ENCODE measurements around the gene GAS6.

The GAS6 gene

GRCh38 chr13:113862931-113863523 lies 849 bp downstream of the GAS6 start:
- Mint-ChIP-seq H3K27me3 (peaks cover 43% of the 10 kb centered on the region), H3K36me3 (peaks cover 37% of the 10 kb centered on the region), H3K27ac (peak overlapping the region; percentile 91), H3K4me3 (peak overlapping the region; percentile 91), H3K9me3 (peaks cover 14% of the 10 kb centered on the region), H3K4me1 (peaks cover 42% of the 10 kb centered on the region)
- ATAC-seq: peak; percentile 92

DNA sequence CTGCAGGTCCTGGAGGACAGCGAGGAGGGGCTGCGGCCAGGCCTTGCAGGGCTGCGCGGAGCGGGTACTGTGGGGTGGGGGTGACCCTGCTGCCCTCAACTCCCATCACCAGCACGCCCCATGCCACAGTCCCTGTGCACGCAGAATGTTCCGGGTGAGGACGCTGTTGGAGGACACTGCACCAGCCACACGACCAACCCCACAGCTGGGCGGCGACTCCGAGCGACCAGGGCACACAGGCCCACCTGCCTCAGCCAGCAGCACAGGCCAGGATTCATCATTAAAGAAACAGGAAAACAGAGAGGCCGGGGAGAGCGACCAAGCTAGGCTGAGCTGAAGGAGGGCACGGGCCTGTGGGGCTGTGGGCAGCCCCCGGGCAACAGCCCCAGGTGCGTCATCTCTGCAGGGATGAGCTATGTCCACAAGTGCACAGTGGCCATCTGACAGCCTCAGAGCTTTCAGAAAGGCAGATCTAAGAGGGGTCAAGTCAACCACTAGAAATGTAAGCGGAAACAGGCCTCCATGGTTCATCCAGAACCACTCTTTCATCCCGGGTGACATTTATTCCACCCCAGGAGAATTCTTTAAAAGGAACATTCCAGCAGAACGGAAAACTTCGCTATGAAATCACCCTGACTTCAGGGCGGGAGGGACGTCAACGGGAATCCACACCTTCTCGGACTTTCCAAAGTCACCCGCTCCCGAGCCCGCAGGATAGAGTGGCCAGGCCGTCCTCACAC lies 1.5 kb downstream of the GAS6 start:
- H3K27me3 Mint-ChIP-seq: peaks cover 39% of the 10 kb centered on the region
- peaks cover 42% of the 10 kb centered on the region for H3K4me1 Mint-ChIP-seq
- peak overlapping the region; percentile 91 for H3K27ac Mint-ChIP-seq
- no peak for ATAC-seq
- peak overlapping the region; percentile 91 for H3K4me3 Mint-ChIP-seq
- H3K9me3 Mint-ChIP-seq: peaks cover 11% of the 10 kb centered on the region
- peaks cover 37% of the 10 kb centered on the region for H3K36me3 Mint-ChIP-seq

DNA sequence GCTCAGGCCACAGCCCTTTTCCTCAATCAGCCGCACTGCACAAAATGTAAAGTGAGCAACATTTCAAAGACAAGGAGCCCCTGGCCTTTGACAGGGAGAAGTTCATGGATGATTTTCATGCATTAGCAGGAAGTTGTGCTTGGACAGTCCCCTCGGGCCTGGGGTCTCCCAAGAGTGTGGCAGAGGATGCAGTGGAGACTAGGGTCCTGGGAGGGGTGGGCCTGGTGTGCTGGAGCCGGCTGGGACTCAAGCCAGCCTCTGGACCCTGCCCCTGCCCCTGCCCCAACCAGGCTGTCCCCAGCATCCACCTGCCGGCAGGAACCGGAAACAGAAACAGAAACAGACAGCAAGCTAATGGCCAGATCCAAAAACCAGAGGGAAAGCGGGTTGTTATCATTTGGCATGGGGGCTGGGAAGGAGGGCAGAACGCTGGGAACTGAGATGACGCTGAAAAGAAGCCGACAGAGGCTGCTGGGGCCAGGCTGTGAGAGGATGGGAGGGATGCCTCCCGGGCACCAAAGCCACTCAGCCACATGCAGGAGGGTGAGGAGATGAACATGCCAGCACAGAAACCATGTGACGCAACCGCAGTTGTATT lies 2.3 kb downstream of the GAS6 start:
- ATAC-seq: no peak
- H3K27ac Mint-ChIP-seq: peak overlapping the region; percentile 91

GRCh38 chr13:113860665-113861432 lies 3.0 kb downstream of the GAS6 start:
- Mint-ChIP-seq H3K4me1 (peaks cover 42% of the 10 kb centered on the region), H3K9me3 (peaks cover 11% of the 10 kb centered on the region), H3K4me3 (peak overlapping the region; percentile 1), H3K27me3 (peaks cover 44% of the 10 kb centered on the region), H3K36me3 (peaks cover 37% of the 10 kb centered on the region), H3K27ac (peak overlapping the region; percentile 91)
- no peak for ATAC-seq

More for the DNA sequence above, 2.3 kb downstream of the GAS6 start:
- peaks cover 42% of the 10 kb centered on the region for H3K27me3 Mint-ChIP-seq
- peaks cover 42% of the 10 kb centered on the region for H3K4me1 Mint-ChIP-seq
- H3K9me3 Mint-ChIP-seq: peaks cover 11% of the 10 kb centered on the region
- H3K4me3 Mint-ChIP-seq: peak overlapping the region; percentile 56
- H3K36me3 Mint-ChIP-seq: peaks cover 37% of the 10 kb centered on the region

GRCh38 chr13:113860051-113860664 lies 3.7 kb downstream of the GAS6 start:
- peaks cover 42% of the 10 kb centered on the region for H3K4me1 Mint-ChIP-seq
- H3K4me3 Mint-ChIP-seq: peak overlapping the region; percentile 1
- H3K36me3 Mint-ChIP-seq: peaks cover 37% of the 10 kb centered on the region
- ATAC-seq: no peak
- peaks cover 38% of the 10 kb centered on the region for H3K27me3 Mint-ChIP-seq
- peak overlapping the region; percentile 13 for H3K27ac Mint-ChIP-seq
- peaks cover 11% of the 10 kb centered on the region for H3K9me3 Mint-ChIP-seq

DNA sequence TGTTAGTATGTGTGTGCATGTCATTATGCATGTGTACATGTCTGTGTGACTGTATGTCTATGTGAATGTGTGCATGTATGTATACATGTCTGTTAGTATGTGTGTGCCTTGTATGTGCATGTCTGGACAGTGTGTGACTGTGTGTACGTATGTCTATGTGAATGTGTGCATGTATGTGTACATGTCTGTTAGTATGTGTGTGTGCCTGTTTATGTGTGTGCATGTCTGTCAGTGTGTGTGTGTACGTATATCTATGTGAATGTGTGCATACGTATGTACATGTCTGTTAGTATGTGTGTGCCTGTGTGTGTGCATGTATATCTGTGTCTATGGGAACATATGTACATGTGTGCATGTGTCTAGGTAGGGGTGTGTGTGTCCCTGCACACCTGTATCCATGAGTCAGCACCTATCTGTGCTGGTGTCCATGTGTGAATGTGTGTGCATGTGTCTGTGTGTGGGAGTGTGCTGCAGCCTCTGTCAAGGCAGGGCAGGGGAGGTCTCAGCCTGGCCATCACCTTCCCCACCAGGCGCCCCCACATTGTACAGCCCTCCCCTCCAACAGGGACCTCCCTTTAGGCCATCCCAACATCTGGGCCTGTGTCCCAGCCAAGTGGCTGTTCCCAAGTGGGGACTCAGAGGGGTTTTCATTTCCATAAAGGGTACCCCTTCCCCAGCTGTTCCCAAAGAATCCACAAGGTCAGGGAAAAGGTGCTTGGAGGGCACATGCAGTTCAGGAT lies 4.4 kb downstream of the GAS6 start:
- peaks cover 11% of the 10 kb centered on the region for H3K9me3 Mint-ChIP-seq
- peaks cover 37% of the 10 kb centered on the region for H3K36me3 Mint-ChIP-seq
- peaks cover 44% of the 10 kb centered on the region for H3K4me1 Mint-ChIP-seq
- H3K27ac Mint-ChIP-seq: no peak overlapping the region
- H3K4me3 Mint-ChIP-seq: no peak overlapping the region
- H3K27me3 Mint-ChIP-seq: peaks cover 37% of the 10 kb centered on the region
- no peak for ATAC-seq

GRCh38 chr13:113857531-113858195 lies 6.2 kb downstream of the GAS6 start:
- peaks cover 31% of the 10 kb centered on the region for H3K36me3 Mint-ChIP-seq
- no peak overlapping the region for H3K4me3 Mint-ChIP-seq
- peaks cover 37% of the 10 kb centered on the region for H3K4me1 Mint-ChIP-seq
- H3K27ac Mint-ChIP-seq: no peak overlapping the region
- peaks cover 40% of the 10 kb centered on the region for H3K27me3 Mint-ChIP-seq
- no peak for ATAC-seq
- H3K9me3 Mint-ChIP-seq: peaks cover 11% of the 10 kb centered on the region

- Mint-ChIP-seq H3K27me3 (peaks cover 30% of the 10 kb centered on the region), H3K4me3 (no peak overlapping the region), H3K36me3 (peaks cover 22% of the 10 kb centered on the region), H3K27ac (no peak overlapping the region), H3K9me3 (peaks cover 11% of the 10 kb centered on the region), H3K4me1 (peaks cover 28% of the 10 kb centered on the region)
- ATAC-seq: no peak
These were observed 7.2 kb downstream of the GAS6 start for GRCh38 chr13:113856716-113857065.

- H3K4me1 Mint-ChIP-seq: peaks cover 23% of the 10 kb centered on the region
- peaks cover 17% of the 10 kb centered on the region for H3K36me3 Mint-ChIP-seq
- H3K27me3 Mint-ChIP-seq: peaks cover 24% of the 10 kb centered on the region
- peaks cover 11% of the 10 kb centered on the region for H3K9me3 Mint-ChIP-seq
- ATAC-seq: no peak
- no peak overlapping the region for H3K27ac Mint-ChIP-seq
- H3K4me3 Mint-ChIP-seq: no peak overlapping the region
These were observed 7.8 kb downstream of the GAS6 start for GRCh38 chr13:113855931-113856715.

- ATAC-seq: no peak
- Mint-ChIP-seq H3K27me3 (peaks cover 24% of the 10 kb centered on the region), H3K4me1 (peaks cover 15% of the 10 kb centered on the region), H3K9me3 (peaks cover 11% of the 10 kb centered on the region), H3K27ac (no peak overlapping the region), H3K36me3 (peaks cover 12% of the 10 kb centered on the region), H3K4me3 (no peak overlapping the region)
These were observed 8.6 kb downstream of the GAS6 start for GRCh38 chr13:113855012-113855921.

GRCh38 chr13:113854238-113855011 lies 9.5 kb downstream of the GAS6 start:
- ATAC-seq: peak; percentile 40
- peaks cover 6% of the 10 kb centered on the region for H3K36me3 Mint-ChIP-seq
- peaks cover 24% of the 10 kb centered on the region for H3K27me3 Mint-ChIP-seq
- no peak overlapping the region for H3K27ac Mint-ChIP-seq
- H3K4me1 Mint-ChIP-seq: peaks cover 9% of the 10 kb centered on the region
- H3K9me3 Mint-ChIP-seq: peaks cover 10% of the 10 kb centered on the region
- no peak overlapping the region for H3K4me3 Mint-ChIP-seq

All from stimulated activated memory B cell treated with anti-CD40 and anti-IgM and Interleukin-4, amounts not matched to agents 10 μg/mL and 1 μg/mL and 100 μg/mL, for 72 hours (primary cell).